Smooth muscle cell of the coronary artery (primary cell): ENCODE measurements around the gene TRAF3. TPM values are rescaled to one million over a fixed set of nuclear protein-coding genes. Genes with fewer than 3 reads are reported as not detected.

Source experiments
- total RNA-seq: library from RNA; depleted of rRNA; stranded (reverse); fragments of >200 nt; gene quantifications from 2 replicates; pipeline ENCODE4 v1.2.3, GENCODE V29; 2014; ENCODE audit warnings: low replicate concordance

The TRAF3 gene, protein sequence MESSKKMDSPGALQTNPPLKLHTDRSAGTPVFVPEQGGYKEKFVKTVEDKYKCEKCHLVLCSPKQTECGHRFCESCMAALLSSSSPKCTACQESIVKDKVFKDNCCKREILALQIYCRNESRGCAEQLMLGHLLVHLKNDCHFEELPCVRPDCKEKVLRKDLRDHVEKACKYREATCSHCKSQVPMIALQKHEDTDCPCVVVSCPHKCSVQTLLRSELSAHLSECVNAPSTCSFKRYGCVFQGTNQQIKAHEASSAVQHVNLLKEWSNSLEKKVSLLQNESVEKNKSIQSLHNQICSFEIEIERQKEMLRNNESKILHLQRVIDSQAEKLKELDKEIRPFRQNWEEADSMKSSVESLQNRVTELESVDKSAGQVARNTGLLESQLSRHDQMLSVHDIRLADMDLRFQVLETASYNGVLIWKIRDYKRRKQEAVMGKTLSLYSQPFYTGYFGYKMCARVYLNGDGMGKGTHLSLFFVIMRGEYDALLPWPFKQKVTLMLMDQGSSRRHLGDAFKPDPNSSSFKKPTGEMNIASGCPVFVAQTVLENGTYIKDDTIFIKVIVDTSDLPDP
- total RNA-seq: 16.0 and 23.6 TPM in 2 replicates

GRCh38 chr14:102776761-102777710 is at the start of gene TRAF3:
TRAF3 (plus strand) TSS chr14:102777449; CDS start chr14:102870202, 92,753 bp downstream.

GRCh38 chr14:102922490-102923200 is 145.4 kb downstream of the TRAF3 start, which contains the start of gene AMN:
AMN (plus strand) TSS chr14:102922663; CDS start chr14:102922689, 26 bp downstream.

Other genes starting within 250 kb of the TRAF3 start
- 3.7 and 7.0 TPM in 2 replicates for gene RCOR1, start 184.8 kb upstream of the TRAF3 start, total RNA-seq
- 0.23 TPM in 1 of 2 replicates, not detected in the other for gene AMN, start 145.2 kb downstream of the TRAF3 start, total RNA-seq